ENCODE measurements around the gene FABP3. TPM values are rescaled to one million over a fixed set of nuclear protein-coding genes. Genes with fewer than 3 reads are reported as not detected.

Gene FABP3
- total and polyA plus RNA-seq, 2 of the 8 experiments (the other 6 are each of a cell fraction or from before 2014, with no cell fraction given): 34.8 to 43.9 TPM

DNA sequence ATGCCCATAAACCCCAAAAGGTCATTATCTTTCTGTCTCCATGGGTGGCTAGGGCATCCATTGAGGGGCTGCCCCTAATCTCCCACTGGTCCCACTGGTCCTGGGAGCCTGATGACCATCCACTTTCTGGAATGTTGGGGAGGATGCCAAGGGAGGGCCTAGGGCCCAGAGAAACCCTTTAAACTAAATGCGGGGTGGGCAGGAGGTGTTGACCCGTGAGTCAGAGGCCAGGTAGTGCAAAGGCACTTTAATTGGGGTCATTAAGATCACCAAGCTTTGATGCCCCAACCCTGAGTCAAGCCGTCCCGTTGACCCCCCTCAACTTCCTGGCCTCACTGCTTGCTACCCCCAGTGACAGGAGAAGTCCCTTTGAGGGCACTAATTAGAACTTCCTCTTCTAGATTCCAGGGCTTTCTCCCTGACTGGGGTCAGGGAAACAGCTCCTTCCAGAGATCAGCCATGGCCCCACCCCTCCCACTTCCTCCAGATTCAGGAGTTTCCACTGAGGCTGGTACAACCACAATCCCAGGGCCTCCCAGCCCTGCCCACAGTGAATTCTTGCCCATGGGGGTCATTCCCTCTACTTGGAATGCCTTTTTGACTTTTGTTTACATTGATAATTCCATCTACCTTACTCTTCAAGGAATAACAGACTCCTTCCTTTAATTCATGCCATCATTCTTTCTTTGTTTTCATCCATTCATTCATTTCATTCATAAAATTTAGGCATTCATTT, 24.7 kb upstream of the FABP3 start (continued):
- TF ChIP-seq, protein P1, sequence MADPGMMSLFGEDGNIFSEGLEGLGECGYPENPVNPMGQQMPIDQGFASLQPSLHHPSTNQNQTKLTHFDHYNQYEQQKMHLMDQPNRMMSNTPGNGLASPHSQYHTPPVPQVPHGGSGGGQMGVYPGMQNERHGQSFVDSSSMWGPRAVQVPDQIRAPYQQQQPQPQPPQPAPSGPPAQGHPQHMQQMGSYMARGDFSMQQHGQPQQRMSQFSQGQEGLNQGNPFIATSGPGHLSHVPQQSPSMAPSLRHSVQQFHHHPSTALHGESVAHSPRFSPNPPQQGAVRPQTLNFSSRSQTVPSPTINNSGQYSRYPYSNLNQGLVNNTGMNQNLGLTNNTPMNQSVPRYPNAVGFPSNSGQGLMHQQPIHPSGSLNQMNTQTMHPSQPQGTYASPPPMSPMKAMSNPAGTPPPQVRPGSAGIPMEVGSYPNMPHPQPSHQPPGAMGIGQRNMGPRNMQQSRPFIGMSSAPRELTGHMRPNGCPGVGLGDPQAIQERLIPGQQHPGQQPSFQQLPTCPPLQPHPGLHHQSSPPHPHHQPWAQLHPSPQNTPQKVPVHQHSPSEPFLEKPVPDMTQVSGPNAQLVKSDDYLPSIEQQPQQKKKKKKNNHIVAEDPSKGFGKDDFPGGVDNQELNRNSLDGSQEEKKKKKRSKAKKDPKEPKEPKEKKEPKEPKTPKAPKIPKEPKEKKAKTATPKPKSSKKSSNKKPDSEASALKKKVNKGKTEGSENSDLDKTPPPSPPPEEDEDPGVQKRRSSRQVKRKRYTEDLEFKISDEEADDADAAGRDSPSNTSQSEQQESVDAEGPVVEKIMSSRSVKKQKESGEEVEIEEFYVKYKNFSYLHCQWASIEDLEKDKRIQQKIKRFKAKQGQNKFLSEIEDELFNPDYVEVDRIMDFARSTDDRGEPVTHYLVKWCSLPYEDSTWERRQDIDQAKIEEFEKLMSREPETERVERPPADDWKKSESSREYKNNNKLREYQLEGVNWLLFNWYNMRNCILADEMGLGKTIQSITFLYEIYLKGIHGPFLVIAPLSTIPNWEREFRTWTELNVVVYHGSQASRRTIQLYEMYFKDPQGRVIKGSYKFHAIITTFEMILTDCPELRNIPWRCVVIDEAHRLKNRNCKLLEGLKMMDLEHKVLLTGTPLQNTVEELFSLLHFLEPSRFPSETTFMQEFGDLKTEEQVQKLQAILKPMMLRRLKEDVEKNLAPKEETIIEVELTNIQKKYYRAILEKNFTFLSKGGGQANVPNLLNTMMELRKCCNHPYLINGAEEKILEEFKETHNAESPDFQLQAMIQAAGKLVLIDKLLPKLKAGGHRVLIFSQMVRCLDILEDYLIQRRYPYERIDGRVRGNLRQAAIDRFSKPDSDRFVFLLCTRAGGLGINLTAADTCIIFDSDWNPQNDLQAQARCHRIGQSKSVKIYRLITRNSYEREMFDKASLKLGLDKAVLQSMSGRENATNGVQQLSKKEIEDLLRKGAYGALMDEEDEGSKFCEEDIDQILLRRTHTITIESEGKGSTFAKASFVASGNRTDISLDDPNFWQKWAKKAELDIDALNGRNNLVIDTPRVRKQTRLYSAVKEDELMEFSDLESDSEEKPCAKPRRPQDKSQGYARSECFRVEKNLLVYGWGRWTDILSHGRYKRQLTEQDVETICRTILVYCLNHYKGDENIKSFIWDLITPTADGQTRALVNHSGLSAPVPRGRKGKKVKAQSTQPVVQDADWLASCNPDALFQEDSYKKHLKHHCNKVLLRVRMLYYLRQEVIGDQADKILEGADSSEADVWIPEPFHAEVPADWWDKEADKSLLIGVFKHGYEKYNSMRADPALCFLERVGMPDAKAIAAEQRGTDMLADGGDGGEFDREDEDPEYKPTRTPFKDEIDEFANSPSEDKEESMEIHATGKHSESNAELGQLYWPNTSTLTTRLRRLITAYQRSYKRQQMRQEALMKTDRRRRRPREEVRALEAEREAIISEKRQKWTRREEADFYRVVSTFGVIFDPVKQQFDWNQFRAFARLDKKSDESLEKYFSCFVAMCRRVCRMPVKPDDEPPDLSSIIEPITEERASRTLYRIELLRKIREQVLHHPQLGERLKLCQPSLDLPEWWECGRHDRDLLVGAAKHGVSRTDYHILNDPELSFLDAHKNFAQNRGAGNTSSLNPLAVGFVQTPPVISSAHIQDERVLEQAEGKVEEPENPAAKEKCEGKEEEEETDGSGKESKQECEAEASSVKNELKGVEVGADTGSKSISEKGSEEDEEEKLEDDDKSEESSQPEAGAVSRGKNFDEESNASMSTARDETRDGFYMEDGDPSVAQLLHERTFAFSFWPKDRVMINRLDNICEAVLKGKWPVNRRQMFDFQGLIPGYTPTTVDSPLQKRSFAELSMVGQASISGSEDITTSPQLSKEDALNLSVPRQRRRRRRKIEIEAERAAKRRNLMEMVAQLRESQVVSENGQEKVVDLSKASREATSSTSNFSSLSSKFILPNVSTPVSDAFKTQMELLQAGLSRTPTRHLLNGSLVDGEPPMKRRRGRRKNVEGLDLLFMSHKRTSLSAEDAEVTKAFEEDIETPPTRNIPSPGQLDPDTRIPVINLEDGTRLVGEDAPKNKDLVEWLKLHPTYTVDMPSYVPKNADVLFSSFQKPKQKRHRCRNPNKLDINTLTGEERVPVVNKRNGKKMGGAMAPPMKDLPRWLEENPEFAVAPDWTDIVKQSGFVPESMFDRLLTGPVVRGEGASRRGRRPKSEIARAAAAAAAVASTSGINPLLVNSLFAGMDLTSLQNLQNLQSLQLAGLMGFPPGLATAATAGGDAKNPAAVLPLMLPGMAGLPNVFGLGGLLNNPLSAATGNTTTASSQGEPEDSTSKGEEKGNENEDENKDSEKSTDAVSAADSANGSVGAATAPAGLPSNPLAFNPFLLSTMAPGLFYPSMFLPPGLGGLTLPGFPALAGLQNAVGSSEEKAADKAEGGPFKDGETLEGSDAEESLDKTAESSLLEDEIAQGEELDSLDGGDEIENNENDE (IDR thresholded peaks at IDR 0.05; ENCODE audit: insufficient replicate concordance, low read length): no peak
- TF ChIP-seq BCL11A (IDR thresholded peaks at IDR 0.05; ENCODE audit: low read depth in 2 of 2, low read length in 2 of 2) (no peak), EGR1 (IDR thresholded peaks at IDR 0.05; ENCODE audit: borderline replicate concordance, low read depth, low read length) (no peak), HDAC2 (IDR thresholded peaks at IDR 0.05; ENCODE audit: borderline replicate concordance in 1 of 2, low read depth in 2 of 2, low read length in 2 of 2) (no peak), ZNF274 (IDR thresholded peaks at IDR 0.05; ENCODE audit: borderline replicate concordance, extremely low read depth, low read length) (no peak)
- TF ChIP-seq, protein P2, sequence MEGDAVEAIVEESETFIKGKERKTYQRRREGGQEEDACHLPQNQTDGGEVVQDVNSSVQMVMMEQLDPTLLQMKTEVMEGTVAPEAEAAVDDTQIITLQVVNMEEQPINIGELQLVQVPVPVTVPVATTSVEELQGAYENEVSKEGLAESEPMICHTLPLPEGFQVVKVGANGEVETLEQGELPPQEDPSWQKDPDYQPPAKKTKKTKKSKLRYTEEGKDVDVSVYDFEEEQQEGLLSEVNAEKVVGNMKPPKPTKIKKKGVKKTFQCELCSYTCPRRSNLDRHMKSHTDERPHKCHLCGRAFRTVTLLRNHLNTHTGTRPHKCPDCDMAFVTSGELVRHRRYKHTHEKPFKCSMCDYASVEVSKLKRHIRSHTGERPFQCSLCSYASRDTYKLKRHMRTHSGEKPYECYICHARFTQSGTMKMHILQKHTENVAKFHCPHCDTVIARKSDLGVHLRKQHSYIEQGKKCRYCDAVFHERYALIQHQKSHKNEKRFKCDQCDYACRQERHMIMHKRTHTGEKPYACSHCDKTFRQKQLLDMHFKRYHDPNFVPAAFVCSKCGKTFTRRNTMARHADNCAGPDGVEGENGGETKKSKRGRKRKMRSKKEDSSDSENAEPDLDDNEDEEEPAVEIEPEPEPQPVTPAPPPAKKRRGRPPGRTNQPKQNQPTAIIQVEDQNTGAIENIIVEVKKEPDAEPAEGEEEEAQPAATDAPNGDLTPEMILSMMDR (IDR thresholded peaks at IDR 0.05; ENCODE audit: control extremely low read depth in 1 of 3, insufficient read depth in 1 of 3, low read depth in 1 of 3, low read length in 3 of 3): no peak

All from H1 (cell line).